ENCODE data around the gene MBNL1. TPM values are rescaled to one million over a fixed set of nuclear protein-coding genes. Genes with fewer than 3 reads are reported as not detected.
A peak's percentile ranks its signal among the peaks of the same experiment; 100 is the strongest.

MBNL1 gene
- total RNA-seq, 1 experiment from 2014 or later = 11.1 TPM

GRCh38 chr3:152448091-152448490 is 179.4 kb downstream of the MBNL1 start:
- no peak for DNase-seq
- Histone ChIP-seq H3K27me3 (ENCODE audit: control insufficient read depth, insufficient read depth, low read length) (no peaks in the 10 kb centered on the region), H3K4me3 (ENCODE audit: insufficient read depth, low read depth, low read length) (no peak overlapping the region)

GRCh38 chr3:152452318-152452717 is 183.6 kb downstream of the MBNL1 start:
- H3K36me3 ChIP-seq (replicated peaks; ENCODE audit: control insufficient read depth, insufficient read depth, low read length) = no peaks in the 10 kb centered on the region
- no peak for DNase-seq
- H3K4me3 ChIP-seq (ENCODE audit: insufficient read depth, low read depth, low read length) = no peak overlapping the region
- H3K27me3 ChIP-seq (ENCODE audit: control insufficient read depth, insufficient read depth, low read length) = no peaks in the 10 kb centered on the region

More at GRCh38 chr3:152448091-152448490, 179.4 kb downstream of the MBNL1 start:
- no peaks in the 10 kb centered on the region for H3K36me3 ChIP-seq (replicated peaks; ENCODE audit: control insufficient read depth, insufficient read depth, low read length)

- no peak overlapping the region for H3K4me3 ChIP-seq (ENCODE audit: insufficient read depth, low read depth, low read length)
- H3K36me3 ChIP-seq (replicated peaks; ENCODE audit: control insufficient read depth, insufficient read depth, low read length) = no peaks in the 10 kb centered on the region
- H3K27me3 ChIP-seq (ENCODE audit: control insufficient read depth, insufficient read depth, low read length) = no peaks in the 10 kb centered on the region
- no peak for DNase-seq
Observed at GRCh38 chr3:152454076-152454875, 185.5 kb downstream of the MBNL1 start.

GRCh38 chr3:152455989-152456388 is 187.3 kb downstream of the MBNL1 start:
- Histone ChIP-seq H3K27me3 (ENCODE audit: control insufficient read depth, insufficient read depth, low read length) (no peaks in the 10 kb centered on the region), H3K4me3 (ENCODE audit: insufficient read depth, low read depth, low read length) (no peak overlapping the region), H3K36me3 (replicated peaks; ENCODE audit: control insufficient read depth, insufficient read depth, low read length) (no peaks in the 10 kb centered on the region)
- DNase-seq = no peak

GRCh38 chr3:152457500-152458375 is 189.0 kb downstream of the MBNL1 start:
- Histone ChIP-seq H3K36me3 (replicated peaks; ENCODE audit: control insufficient read depth, insufficient read depth, low read length) (0 out of 2 replicates have a peak, but pooled peaks cover 1% of the 10 kb centered on the region), H3K27me3 (ENCODE audit: control insufficient read depth, insufficient read depth, low read length) (no peaks in the 10 kb centered on the region), H3K4me3 (ENCODE audit: insufficient read depth, low read depth, low read length) (no peak overlapping the region)
- DNase-seq = no peak

GRCh38 chr3:152458376-152459117 is 189.8 kb downstream of the MBNL1 start:
- H3K36me3 ChIP-seq (replicated peaks; ENCODE audit: control insufficient read depth, insufficient read depth, low read length) = 0 out of 2 replicates have a peak, but pooled peaks cover 1% of the 10 kb centered on the region
- DNase-seq = no peak
- H3K4me3 ChIP-seq (ENCODE audit: insufficient read depth, low read depth, low read length) = no peak overlapping the region
- no peaks in the 10 kb centered on the region for H3K27me3 ChIP-seq (ENCODE audit: control insufficient read depth, insufficient read depth, low read length)

- no peaks in the 10 kb centered on the region for H3K27me3 ChIP-seq (ENCODE audit: control insufficient read depth, insufficient read depth, low read length)
- no peak for DNase-seq
- no peak overlapping the region for H3K4me3 ChIP-seq (ENCODE audit: insufficient read depth, low read depth, low read length)
- H3K36me3 ChIP-seq (replicated peaks; ENCODE audit: control insufficient read depth, insufficient read depth, low read length) = 0 out of 2 replicates have a peak, but pooled peaks cover 1% of the 10 kb centered on the region
Observed at GRCh38 chr3:152459118-152459515, 190.4 kb downstream of the MBNL1 start.

GRCh38 chr3:152459572-152459971 is 190.8 kb downstream of the MBNL1 start:
- no peak for DNase-seq
- no peaks in the 10 kb centered on the region for H3K27me3 ChIP-seq (ENCODE audit: control insufficient read depth, insufficient read depth, low read length)
- 0 out of 2 replicates have a peak, but pooled peaks cover 1% of the 10 kb centered on the region for H3K36me3 ChIP-seq (replicated peaks; ENCODE audit: control insufficient read depth, insufficient read depth, low read length)
- no peak overlapping the region for H3K4me3 ChIP-seq (ENCODE audit: insufficient read depth, low read depth, low read length)

- H3K27me3 ChIP-seq (ENCODE audit: control insufficient read depth, insufficient read depth, low read length) = no peaks in the 10 kb centered on the region
- no peak for DNase-seq
- no peak overlapping the region for H3K4me3 ChIP-seq (ENCODE audit: insufficient read depth, low read depth, low read length)
- H3K36me3 ChIP-seq (replicated peaks; ENCODE audit: control insufficient read depth, insufficient read depth, low read length) = 0 out of 2 replicates have a peak, but pooled peaks cover 1% of the 10 kb centered on the region
Observed at GRCh38 chr3:152460936-152461335, 192.2 kb downstream of the MBNL1 start.

- 0 out of 2 replicates have a peak, but pooled peaks cover 1% of the 10 kb centered on the region for H3K36me3 ChIP-seq (replicated peaks; ENCODE audit: control insufficient read depth, insufficient read depth, low read length)
- H3K27me3 ChIP-seq (ENCODE audit: control insufficient read depth, insufficient read depth, low read length) = no peaks in the 10 kb centered on the region
- DNase-seq = no peak
- H3K4me3 ChIP-seq (ENCODE audit: insufficient read depth, low read depth, low read length) = no peak overlapping the region
Observed at GRCh38 chr3:152461460-152461859, 192.7 kb downstream of the MBNL1 start.

- Histone ChIP-seq H3K4me3 (ENCODE audit: insufficient read depth, low read depth, low read length) (no peak overlapping the region), H3K36me3 (replicated peaks; ENCODE audit: control insufficient read depth, insufficient read depth, low read length) (0 out of 2 replicates have a peak, but pooled peaks cover 1% of the 10 kb centered on the region), H3K27me3 (ENCODE audit: control insufficient read depth, insufficient read depth, low read length) (no peaks in the 10 kb centered on the region)
- DNase-seq = peak; percentile 4
Observed at GRCh38 chr3:152466784-152467183, 198.1 kb downstream of the MBNL1 start.

GRCh38 chr3:152469248-152470025 is 200.7 kb downstream of the MBNL1 start:
- Histone ChIP-seq H3K27me3 (ENCODE audit: control insufficient read depth, insufficient read depth, low read length) (no peaks in the 10 kb centered on the region), H3K36me3 (replicated peaks; ENCODE audit: control insufficient read depth, insufficient read depth, low read length) (no peaks in the 10 kb centered on the region), H3K4me3 (ENCODE audit: insufficient read depth, low read depth, low read length) (no peak overlapping the region)
- no peak for DNase-seq

- Histone ChIP-seq H3K4me3 (ENCODE audit: insufficient read depth, low read depth, low read length) (no peak overlapping the region), H3K27me3 (ENCODE audit: control insufficient read depth, insufficient read depth, low read length) (no peaks in the 10 kb centered on the region)
Observed at GRCh38 chr3:152470095-152470494, 201.4 kb downstream of the MBNL1 start.

More at GRCh38 chr3:152470095-152470494, 201.4 kb downstream of the MBNL1 start:
- no peak for DNase-seq
- no peaks in the 10 kb centered on the region for H3K36me3 ChIP-seq (replicated peaks; ENCODE audit: control insufficient read depth, insufficient read depth, low read length)
